GM12878 (cell line): ENCODE measurements around the gene TSR3. TPM values are rescaled to one million over a fixed set of nuclear protein-coding genes. Genes with fewer than 3 reads are reported as not detected.
A peak's percentile ranks its signal among the peaks of the same experiment; 100 is the strongest.

Experiments
- ATAC-seq: fragments of 200-7000 bp; cut with Tn5 transposase; 3 replicates; pipeline ENCODE4 v1.9.1; 2020; ENCODE audit warnings: mild to moderate bottlenecking, moderate library complexity
- BruUV-seq: library from RNA; stranded (reverse); fragments of 400-500 nt; replicated peaks from 2 replicates; lab custom pipeline; 2021; lab: Mats Ljungman, UMichigan
- CTCF ChIA-PET: fragments of 300-600 bp; sonication (Branson Sonifier 250); formaldehyde crosslinking; extraction: SDS; loops from one replicate; lab custom pipeline; 2021; ENCODE audit warnings: inconsistent platforms; lab: Yijun Ruan, JAX
- POLR2A ChIA-PET: fragments of 350-600 bp; formaldehyde crosslinking; extraction: SDS; loops from one replicate; lab custom pipeline; 2021; ENCODE audit warnings: inconsistent platforms; lab: Charles Lee
- RAD21 ChIA-PET: fragments of 300-600 bp; sonication (Branson Sonifier 250); formaldehyde crosslinking; loops from one replicate; lab custom pipeline; 2023; ENCODE audit warnings: antibody characterized with exemption; ENCODE audit not compliant: unreplicated experiment; lab: Charles Lee
- SMC1A ChIA-PET: fragments of 300-600 bp; sonication (Branson Sonifier 250); formaldehyde crosslinking; loops from one replicate; lab custom pipeline; 2023; ENCODE audit not compliant: unreplicated experiment, uncharacterized antibody; lab: Charles Lee
- DNase-seq: peaks from one replicate; pipeline ENCODE4 v3.0.0-alpha.2; 2011; ENCODE audit warnings: low read depth, low spot score
- FAIRE-seq: peaks from 3 replicates; lab custom pipeline; 2011; peaks lifted over from hg19 to GRCh38; lab: Jason Lieb, UNC
- H2AFZ ChIP-seq: 2 replicates; pipeline ENCODE4 v1.6.0; 2011; ENCODE audit warnings: low read depth, low read length, control low read depth; ENCODE audit not compliant: control insufficient read depth
- H3K27ac ChIP-seq: 2 replicates; pipeline ENCODE4 v1.5.1; 2011; ENCODE audit warnings: control low read depth; ENCODE audit not compliant: control insufficient read depth, insufficient read depth
- H3K27me3 ChIP-seq, 2 experiments: replicated peaks in 1 of 2; 2 replicates each; pipeline versions ENCODE4 v1.6.0 to v1.6.1; 2011; ENCODE audit warnings: low read length in 1 of 2; ENCODE audit not compliant: control insufficient read depth in 2 of 2, insufficient read depth in 2 of 2
- H3K36me3 ChIP-seq, 2 experiments: 2 replicates each; pipeline ENCODE4 v1.5.1; 2011; ENCODE audit warnings: low read length in 1 of 2; ENCODE audit not compliant: control insufficient read depth in 2 of 2, insufficient read depth in 2 of 2
- H3K4me1 ChIP-seq: 2 replicates; pipeline ENCODE4 v1.6.1; 2011; ENCODE audit warnings: mild to moderate bottlenecking, low read length, moderate library complexity, mixed read lengths; ENCODE audit not compliant: control insufficient read depth, insufficient read depth
- H3K4me2 ChIP-seq: 2 replicates; pipeline ENCODE4 v1.6.0; 2011; ENCODE audit warnings: control low read depth; ENCODE audit not compliant: control insufficient read depth, insufficient read depth
- H3K4me3 ChIP-seq: fragments of 200-600 bp; sonication (generic); 2 replicates; pipeline ENCODE4 v1.5.1; 2016
- H3K79me2 ChIP-seq: 2 replicates; pipeline ENCODE4 v1.6.0; 2011; ENCODE audit warnings: low read length; ENCODE audit not compliant: control insufficient read depth, insufficient read depth
- H3K9ac ChIP-seq: 2 replicates; pipeline ENCODE4 v1.8.0; 2011; ENCODE audit warnings: low read length, control low read depth, mixed read lengths; ENCODE audit not compliant: control insufficient read depth, insufficient read depth
- H3K9me3 ChIP-seq: replicated peaks from 3 replicates; pipeline ENCODE4 v1.5.1; 2011; ENCODE audit warnings: mild to moderate bottlenecking, low read length; ENCODE audit not compliant: control insufficient read depth, insufficient read depth
- H4K20me1 ChIP-seq: 2 replicates; pipeline ENCODE4 v1.6.0; 2011; ENCODE audit not compliant: control insufficient read depth, insufficient read depth
- CBX5 ChIP-seq: sonication (generic); IDR thresholded peaks from 2 replicates; pipeline ENCODE4 v1.6.1; 2016; ENCODE audit warnings: low read depth, moderate library complexity, mild to moderate bottlenecking, inconsistent platforms
- CHD2 ChIP-seq: IDR thresholded peaks from 2 replicates; pipeline ENCODE4 v1.6.1; 2011; ENCODE audit warnings: low read depth, low read length, improper control_type of control experiment, borderline replicate concordance
- CHD4 ChIP-seq: fragments of 200-600 bp; sonication (generic); IDR thresholded peaks from 2 replicates; pipeline ENCODE4 v1.6.1; 2016; ENCODE audit warnings: mild to moderate bottlenecking
- LARP7 ChIP-seq: fragments of 450-650 bp; IDR thresholded peaks from 2 replicates; pipeline ENCODE4 v1.6.1; 2017; ENCODE audit warnings: mild to moderate bottlenecking
- NR2F1 ChIP-seq: fragments of 450-650 bp; conservative IDR thresholded peaks from 2 replicates; pipeline ENCODE4 v1.6.1; 2017; ENCODE audit warnings: mild to moderate bottlenecking
- POLR2AphosphoS5 ChIP-seq: IDR thresholded peaks from 2 replicates; pipeline ENCODE4 v1.6.1; 2011; ENCODE audit warnings: mild to moderate bottlenecking, low read length, inconsistent platforms
- RELA ChIP-seq: fragments of 450-650 bp; IDR thresholded peaks from 2 replicates; pipeline ENCODE4 v1.8.0; 2014; ENCODE audit warnings: borderline replicate concordance; ENCODE audit not compliant: partially characterized antibody
- SMAD1 ChIP-seq: fragments of 450-650 bp; IDR thresholded peaks from 2 replicates; pipeline ENCODE4 v1.6.1; 2018; ENCODE audit warnings: mild to moderate bottlenecking, low read depth; ENCODE audit not compliant: partially characterized antibody
- SMARCA5 ChIP-seq: fragments of 450-650 bp; IDR thresholded peaks from 2 replicates; pipeline ENCODE4 v1.6.1; 2017; ENCODE audit warnings: mild to moderate bottlenecking
- SP1 ChIP-seq: IDR thresholded peaks from one replicate; pipeline ENCODE4 v1.6.1; 2011; ENCODE audit warnings: low read depth, low read length
- WGBS: methylation state at CpG from one replicate; pipeline ENCODE4 v1.1.6; 2016; ENCODE audit warnings: low lambda C conversion rate; ENCODE audit not compliant: insufficient replicate concordance, insufficient coverage; ENCODE audit errors: missing lambda C conversion rate; 5-methylcytosine and 5-hydroxymethylcytosine counted together
- in situ Hi-C: fragments of 300-500 bp; cut with MboI; formaldehyde crosslinking; loops from 9 replicates; pipeline ENCODE4 v1.14.3; 2018; ENCODE audit warnings: mixed read lengths
- intact Hi-C: fragments of 100-400 bp; cut with micrococcal nuclease; formaldehyde crosslinking; loops from one replicate; pipeline ENCODE4 v1.14.2; 2022; ENCODE audit not compliant: unreplicated experiment
- polyA plus RNA-seq, 11 experiments: library from polyadenylated mRNA; depleted of rRNA in 4 of 11; unstranded in 6 of 11; stranded (reverse) in 5 of 11; fragments of >200 nt; fragmentation: Nextera tagmentation in 4 of 11; fragmentation: Illumina TruSeq in 1 of 11; extraction: Ambion mirVana in 4 of 11; extraction: Trizol in 1 of 11; gene quantifications; 1 replicate in 1 of 11; 2 replicates in 10 of 11; pipeline versions ENCODE4 v1.2.1 to v1.2.3, GENCODE V29; 2011 to 2016; ENCODE audit warnings: inconsistent platforms in 2 of 11, missing spikeins in 2 of 11, low read depth in 1 of 11
- total RNA-seq, 4 experiments: library from RNA; depleted of rRNA in 3 of 4; stranded (reverse); fragments of >200 nt in 3 of 4; fragmentation: Illumina TruSeq in 1 of 4; extraction: Trizol in 1 of 4; gene quantifications; 2 replicates each; pipeline versions ENCODE4 v1.2.1 to v1.2.3, GENCODE V29; 2013 to 2021
- TF ChIP-seq, protein P1 (sequence below): IDR thresholded peaks from 2 replicates; pipeline ENCODE4 v1.6.1; 2011; ENCODE audit warnings: borderline replicate concordance, low read depth, mild to moderate bottlenecking, moderate library complexity, low read length; ENCODE audit not compliant: insufficient read depth, poor library complexity, severe bottlenecking

TSR3 gene
- total and polyA plus RNA-seq, 10 of the 15 experiments (the other 5 are each of a cell fraction or from before 2014, with no cell fraction given): 3.4 to 108 (median 46.9) TPM

DNA sequence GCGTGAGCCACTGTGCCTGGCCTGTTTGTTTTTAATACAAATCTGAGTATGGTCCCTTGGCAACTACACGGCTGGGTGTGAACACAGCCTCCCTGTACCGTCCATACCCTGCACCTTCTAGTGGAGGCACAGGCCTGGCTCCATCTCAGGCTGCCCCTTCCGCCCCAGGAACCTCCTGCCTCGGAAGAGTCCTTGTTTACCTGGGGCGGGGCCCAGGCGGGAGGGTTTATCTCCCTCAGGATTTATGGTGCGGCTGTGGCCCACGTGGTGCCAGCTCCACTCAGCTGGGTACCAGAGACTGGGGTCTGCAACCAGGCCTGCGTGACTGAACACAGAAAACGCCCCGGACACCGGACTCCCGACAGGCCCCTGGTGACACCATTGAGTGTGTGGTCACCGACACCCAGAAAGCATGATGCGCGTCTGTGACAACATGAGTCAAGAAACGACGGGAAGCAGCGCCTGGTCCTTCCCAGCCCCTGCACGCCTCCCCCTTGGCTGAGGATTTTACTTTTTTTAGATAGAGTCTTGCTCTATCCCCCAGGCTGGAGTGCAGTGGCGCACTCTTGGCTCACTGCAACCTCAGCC lies 43.9 kb upstream of the TSR3 start:
- ChIA-PET SMC1A (no interaction called here), RAD21 (no interaction called here), POLR2A (no interaction called here), CTCF (no interaction called here)
- no peak overlapping the region for H2AFZ ChIP-seq
- in situ Hi-C loops: no loop called here
- ATAC-seq (no peak), DNase-seq (no peak), FAIRE-seq (no peak)
- no peak overlapping the region for H3K9ac ChIP-seq
- no peaks in the 10 kb centered on the region for H3K4me1 ChIP-seq
- no peaks in the 10 kb centered on the region for H3K27me3 ChIP-seq
- H3K9me3 ChIP-seq: no peaks in the 10 kb centered on the region
- TF ChIP-seq, protein P1, sequence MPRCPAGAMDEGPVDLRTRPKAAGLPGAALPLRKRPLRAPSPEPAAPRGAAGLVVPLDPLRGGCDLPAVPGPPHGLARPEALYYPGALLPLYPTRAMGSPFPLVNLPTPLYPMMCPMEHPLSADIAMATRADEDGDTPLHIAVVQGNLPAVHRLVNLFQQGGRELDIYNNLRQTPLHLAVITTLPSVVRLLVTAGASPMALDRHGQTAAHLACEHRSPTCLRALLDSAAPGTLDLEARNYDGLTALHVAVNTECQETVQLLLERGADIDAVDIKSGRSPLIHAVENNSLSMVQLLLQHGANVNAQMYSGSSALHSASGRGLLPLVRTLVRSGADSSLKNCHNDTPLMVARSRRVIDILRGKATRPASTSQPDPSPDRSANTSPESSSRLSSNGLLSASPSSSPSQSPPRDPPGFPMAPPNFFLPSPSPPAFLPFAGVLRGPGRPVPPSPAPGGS: peak; percentile 79
- TF ChIP-seq SMARCA5: no peak
- no TSS peak for BruUV-seq
- intact Hi-C loops: no loop called here
- H3K36me3 ChIP-seq: no peaks in the 10 kb centered on the region; a peak in 1 of 4 replicates
- no peaks in the 10 kb centered on the region for H4K20me1 ChIP-seq
- H3K79me2 ChIP-seq: no peaks in the 10 kb centered on the region
- 93% methylated on average over 22 of the region's 22 CpGs for WGBS
- no peak overlapping the region for H3K27ac ChIP-seq
- no peak overlapping the region for H3K4me2 ChIP-seq
- H3K4me3 ChIP-seq: no peak overlapping the region

DNA sequence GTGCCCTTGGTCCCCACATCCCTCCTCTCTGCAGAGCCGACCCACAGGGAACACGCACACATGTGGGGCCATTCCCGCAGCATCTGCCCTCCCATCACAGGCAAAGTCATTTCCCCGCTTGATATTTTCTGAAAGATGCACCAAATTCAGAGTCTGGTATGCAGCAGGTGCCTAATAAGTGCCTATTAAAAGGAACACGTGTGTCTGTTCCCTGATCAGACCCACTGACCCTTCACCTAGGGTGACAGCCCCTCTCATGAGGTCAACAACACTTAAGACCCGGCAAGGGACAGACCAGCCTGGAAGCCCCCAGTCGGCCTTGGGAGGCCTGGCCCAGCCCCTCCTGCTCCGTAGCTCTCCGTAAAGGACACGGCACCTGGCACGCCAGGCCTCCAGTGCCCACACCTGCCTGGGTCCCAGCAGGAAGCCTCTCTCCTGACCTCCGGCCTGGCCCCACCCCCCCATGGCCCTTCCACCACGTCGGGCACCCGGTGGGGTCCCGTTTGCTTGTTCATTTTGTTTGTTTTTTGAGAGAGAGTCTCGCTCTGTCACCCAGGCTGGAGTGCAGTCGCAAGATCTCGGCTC lies 42.8 kb upstream of the TSR3 start:
- BruUV-seq: no TSS peak
- CTCF ChIA-PET: no interaction called here
- 87% methylated on average over 19 of the region's 19 CpGs for WGBS
- ATAC-seq (no peak), DNase-seq (no peak), FAIRE-seq (no peak)
- Histone ChIP-seq H3K36me3 (no peaks in the 10 kb centered on the region; a peak in 1 of 4 replicates), H3K27me3 (no peaks in the 10 kb centered on the region), H3K9me3 (no peaks in the 10 kb centered on the region), H3K4me2 (no peak overlapping the region), H3K27ac (no peak overlapping the region), H3K79me2 (no peaks in the 10 kb centered on the region), H3K4me1 (no peaks in the 10 kb centered on the region), H4K20me1 (no peaks in the 10 kb centered on the region), H3K4me3 (no peak overlapping the region), H3K9ac (no peak overlapping the region), H2AFZ (no peak overlapping the region)
- TF ChIP-seq CHD2 (no peak), CHD4 (no peak), SMAD1 (no peak), LARP7 (no peak), SP1 (no peak), NR2F1 (no peak), POLR2AphosphoS5 (no peak), CBX5 (no peak), RELA (no peak)
- SMC1A ChIA-PET: no interaction called here
- intact Hi-C loops: no loop called here
- RAD21 ChIA-PET: interaction anchor here (0.6 kb wide), 1 partner anchor 10 kb away, joined by 4 read pairs; no protein-coding TSS in a partner anchor
- POLR2A ChIA-PET: no interaction called here
- in situ Hi-C loops: no loop called here
